HPDE6-E6E7 (cell line): Measurements from ENCODE around the gene FLRT3.

Source experiments
- DNase-seq: peaks from one replicate; pipeline ENCODE4 v3.0.0; 2011; ENCODE audit warnings: missing footprints; ENCODE audit errors: extremely low spot score

Gene FLRT3

GRCh38 chr20:14337400-14338171, at the start of gene FLRT3:
FLRT3 (minus strand) TSS chr20:14337612; CDS start chr20:14327506, 10,106 bp downstream.
- peak; percentile 95 for DNase-seq

- DNase-seq, result no peak
Observed at GRCh38 chr20:14386726-14387125, 49.3 kb upstream of the FLRT3 start.

GRCh38 chr20:14385176-14385740, 47.8 kb upstream of the FLRT3 start:
- no peak for DNase-seq

DNA sequence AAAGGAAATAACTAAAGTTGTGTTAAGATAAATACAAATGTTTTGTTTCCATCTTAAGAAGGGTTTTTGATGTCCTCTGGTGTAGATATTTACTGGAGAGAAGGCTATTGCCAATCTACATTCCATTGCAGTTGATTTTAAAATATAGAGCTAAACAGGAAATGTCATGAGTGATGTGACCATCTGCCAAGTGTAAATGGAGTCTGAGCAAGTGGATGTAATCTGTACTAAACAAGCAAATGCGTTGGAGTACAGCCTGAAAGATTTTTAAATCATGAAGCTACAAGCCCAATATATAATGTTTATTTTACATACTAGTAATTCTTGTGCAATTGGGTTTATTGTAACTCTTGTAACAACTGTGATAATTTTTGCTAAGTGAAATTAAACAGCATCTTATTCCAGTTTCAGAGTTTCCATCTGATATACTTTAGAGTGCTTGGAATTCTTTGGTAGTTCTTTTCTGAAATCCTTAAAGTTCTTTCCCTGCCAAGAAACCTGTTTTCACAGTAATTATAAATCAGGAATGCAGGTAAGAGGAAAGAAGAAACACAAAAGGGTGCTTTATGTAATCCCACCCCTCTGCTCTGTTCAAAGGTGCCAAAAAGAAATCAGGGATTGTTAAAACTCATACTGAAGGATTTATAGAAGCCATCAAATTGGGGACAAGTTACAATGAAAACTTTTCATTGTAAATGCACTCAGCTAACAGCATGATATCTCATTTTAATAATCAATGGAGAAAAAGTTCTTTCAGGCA, 47.2 kb upstream of the FLRT3 start:
- DNase-seq, result no peak

DNA sequence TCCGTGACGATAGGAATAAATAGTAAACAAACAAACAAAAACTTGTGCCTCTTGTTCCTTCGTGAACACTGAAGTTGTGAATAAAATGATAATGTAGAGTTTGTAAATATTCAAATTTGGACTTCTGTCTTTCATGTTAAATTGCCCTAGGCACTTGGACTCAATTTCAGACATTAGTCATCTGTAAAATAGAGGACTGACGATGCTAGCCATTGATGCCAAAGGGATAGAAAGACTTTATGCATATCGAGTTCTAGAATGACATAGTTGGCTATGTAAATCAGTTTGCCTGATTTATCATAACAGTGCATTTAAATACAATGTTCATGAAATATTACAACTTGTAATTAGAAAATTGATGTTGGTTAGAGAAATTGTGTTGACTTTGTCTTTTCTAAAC, 45.9 kb upstream of the FLRT3 start:
- no peak for DNase-seq

GRCh38 chr20:14378326-14378725, 40.9 kb upstream of the FLRT3 start:
- DNase-seq, result no peak

- DNase-seq, result no peak
Observed at GRCh38 chr20:14375416-14375985, 38.1 kb upstream of the FLRT3 start.

GRCh38 chr20:14374196-14374595, 36.8 kb upstream of the FLRT3 start:
- DNase-seq, result no peak

DNA sequence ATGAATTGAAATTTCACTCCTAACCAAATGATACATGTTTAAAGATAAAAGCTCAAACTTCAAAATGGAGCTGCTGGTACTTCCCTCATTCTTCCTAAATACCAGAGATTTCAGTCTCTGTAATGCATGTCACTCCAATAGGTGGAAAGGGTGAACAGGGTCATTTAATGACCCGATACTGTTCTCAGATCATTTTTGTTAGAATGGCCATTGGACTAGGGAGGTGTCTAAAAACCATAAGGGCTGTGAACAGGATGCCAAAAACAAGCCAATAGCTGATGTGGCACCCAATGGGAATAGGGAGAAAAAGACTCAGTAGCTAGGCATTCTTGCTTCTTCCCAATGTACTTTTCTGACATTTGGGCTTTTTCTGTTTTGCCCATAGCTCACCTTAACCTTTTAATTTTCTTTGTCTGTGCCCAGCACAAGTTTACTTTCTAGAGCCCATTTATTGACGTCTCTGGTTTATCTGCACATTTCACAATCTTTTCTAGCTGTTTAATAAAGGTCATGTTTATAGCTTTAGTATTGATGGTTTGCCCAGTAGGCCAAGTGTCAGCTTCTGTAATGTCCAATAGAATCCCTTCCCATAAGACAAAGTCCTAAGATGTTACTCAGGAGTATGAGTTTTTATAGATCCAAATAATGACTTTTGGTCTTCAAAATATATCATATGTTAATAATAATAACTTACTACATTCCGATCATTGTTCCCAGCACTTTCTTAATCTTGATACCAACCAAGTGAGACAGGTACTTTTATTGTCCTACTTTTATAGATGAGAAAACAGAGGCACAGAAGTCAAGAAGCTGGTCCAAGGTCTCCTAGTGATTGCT, 24.3 kb upstream of the FLRT3 start:
- no peak for DNase-seq

DNA sequence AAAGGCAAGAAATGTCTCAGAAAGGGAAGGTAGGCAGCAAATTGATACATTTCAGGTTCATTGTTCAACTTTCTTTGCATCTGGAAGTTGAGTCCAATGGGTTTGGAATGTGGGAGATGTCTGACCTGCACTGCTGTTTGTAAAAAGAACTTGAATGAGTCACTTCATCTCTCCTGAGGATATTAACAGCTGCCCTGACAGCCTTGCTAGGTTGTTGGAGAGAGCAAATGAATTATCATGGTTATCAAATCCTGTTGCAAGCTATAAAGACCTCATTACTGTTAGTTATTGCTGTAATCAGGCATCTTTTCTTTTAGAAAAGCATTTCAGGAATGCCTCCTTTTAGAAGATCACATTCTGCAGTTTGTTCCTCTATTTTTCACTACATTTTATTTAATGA, 23.0 kb upstream of the FLRT3 start:
- no peak for DNase-seq

DNA sequence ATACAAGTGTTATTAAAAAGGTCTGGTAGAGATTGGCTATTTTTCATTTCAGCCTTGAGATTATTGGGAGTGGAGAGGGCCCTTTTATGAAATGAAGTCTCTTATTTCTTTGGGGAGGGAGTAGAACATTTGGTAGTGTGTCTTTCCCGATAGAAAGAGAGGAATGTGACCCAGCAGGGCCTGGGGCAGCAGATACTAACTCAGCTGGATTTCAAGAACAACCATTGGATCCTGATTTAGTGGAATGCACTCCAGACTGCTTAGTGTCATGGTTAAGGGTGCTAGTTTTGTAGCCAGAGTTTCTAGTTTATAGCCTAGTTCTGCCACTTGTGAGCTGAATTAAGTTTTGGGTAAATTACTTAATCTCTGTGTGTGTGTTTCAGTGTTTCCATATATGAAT, 18.4 kb upstream of the FLRT3 start:
- no peak for DNase-seq

DNA sequence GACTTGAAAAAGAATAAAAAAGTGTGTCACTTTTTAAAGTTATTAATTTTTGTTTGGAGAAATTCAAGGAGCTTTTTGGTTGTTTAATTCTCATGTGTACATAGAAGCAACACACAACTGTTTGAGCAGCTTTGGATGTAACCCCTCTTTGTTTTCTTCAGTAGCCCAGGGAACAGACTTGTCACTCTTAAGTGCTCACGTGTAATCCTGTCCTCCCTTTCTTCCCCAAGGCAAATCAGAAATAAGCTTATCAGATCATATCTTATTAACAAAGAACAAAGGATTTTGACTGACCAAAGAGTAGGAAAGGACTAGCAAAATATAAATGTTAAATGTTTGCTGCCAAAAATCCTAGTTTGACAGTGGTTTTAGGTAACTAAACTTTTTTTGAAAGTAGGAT, 7.3 kb upstream of the FLRT3 start:
- DNase-seq, result no peak

DNA sequence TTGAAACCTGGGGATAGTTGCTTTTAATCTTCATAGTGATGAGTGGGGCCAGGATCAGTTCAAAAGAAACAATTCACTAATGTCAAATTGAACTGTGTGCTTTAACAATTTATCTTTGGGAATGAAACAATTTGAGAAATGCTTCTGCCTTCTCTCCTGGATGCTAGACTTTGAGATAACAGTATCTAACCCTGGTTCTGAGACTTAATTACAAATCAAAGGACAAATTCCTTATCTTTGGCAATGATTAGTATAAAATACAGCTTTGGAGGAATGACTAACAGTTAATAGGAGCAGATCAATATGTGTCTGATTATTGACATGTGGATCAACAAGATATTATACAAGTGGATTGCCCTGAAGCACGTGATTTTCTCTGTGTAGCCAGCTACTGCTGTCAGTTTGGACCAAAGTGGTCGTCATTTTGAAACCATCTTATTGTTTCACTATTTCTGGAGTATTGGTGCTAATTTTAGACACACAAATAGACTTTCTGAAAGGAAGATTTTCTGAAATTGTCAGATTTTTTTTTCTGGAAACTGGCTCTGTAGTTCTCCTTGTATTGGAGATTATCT, 6.2 kb upstream of the FLRT3 start:
- DNase-seq, result no peak

GRCh38 chr20:14342918-14343317, 5.5 kb upstream of the FLRT3 start:
- no peak for DNase-seq

- no peak for DNase-seq
Observed at GRCh38 chr20:14341801-14342200, 4.4 kb upstream of the FLRT3 start.

- no peak for DNase-seq
Observed at GRCh38 chr20:14336686-14337085, 726 bp downstream of the FLRT3 start.

GRCh38 chr20:14335052-14335451, 2.4 kb downstream of the FLRT3 start:
- DNase-seq, result no peak

DNA sequence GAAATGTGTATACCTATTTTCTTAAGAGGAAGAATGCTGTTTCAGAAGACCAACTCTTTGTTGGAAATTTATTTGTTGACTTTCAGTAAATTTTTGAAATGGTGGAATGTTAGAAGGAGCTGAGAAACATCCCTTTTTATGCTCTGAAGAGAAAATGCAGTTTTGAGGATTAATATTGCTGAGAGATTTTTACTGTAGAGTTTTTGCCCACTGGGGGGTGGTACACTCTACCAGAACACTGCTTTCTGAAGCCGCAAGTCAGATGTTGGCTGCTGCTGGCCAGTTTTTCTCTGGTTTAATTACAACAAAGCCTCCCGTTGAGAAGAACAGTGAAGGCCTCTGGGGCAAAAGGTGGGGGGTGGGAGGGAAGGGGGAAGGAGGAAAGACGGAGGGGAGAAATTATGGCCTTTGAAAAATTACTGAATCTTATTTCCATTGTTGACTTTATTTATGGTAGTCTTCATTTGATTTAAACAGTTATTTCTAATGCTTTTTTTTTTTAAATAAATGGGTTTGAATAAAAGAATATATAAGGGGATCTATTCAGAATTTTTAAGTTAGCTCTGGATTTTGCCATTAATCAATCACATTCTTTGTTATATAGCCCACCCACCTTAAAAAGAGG, 3.0 kb downstream of the FLRT3 start:
- DNase-seq, result peak; percentile 33

DNA sequence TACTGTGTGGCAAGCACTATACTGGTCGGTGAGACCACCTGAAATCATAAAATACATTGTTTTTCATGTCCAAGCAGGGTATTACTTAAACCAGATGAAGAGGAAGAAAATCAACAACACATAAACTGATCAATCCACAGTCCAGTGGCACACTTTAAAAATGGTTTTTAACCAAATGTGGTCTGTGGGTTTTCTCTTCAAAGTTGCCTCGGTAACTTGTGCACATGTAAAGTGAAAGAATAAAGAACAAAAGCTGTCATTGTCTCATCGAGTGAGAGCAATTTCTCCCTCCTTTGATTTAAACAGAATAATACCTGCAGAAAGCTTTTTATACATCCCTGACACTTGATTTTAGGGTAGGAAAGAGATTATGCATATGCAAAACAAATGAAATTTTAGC, 3.7 kb downstream of the FLRT3 start:
- DNase-seq, result no peak

GRCh38 chr20:14332866-14333265, 4.5 kb downstream of the FLRT3 start:
- DNase-seq, result no peak

DNA sequence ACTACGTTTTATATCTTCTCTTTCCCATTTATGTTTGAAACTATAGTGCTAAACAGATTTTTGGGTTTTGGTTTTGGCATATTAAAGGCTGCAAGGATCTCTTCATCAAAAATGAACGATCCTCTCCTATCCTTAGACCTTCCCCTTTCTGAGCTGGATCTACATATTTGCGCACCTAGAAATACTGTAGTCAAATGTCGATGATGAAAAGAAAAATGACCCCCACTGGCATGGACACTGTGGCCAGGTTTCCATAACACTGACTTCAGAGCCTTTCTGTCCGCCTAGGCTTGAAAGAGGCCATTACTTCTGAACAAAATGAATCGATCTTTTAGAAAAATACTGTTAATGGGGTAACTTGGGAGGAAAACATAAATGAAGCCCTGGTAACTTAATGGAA, 5.8 kb downstream of the FLRT3 start:
- DNase-seq, result no peak
